Stimulated activated CD4-positive, alpha-beta T cell treated with anti-CD3 and anti-CD28 coated beads, Interleukin-12 subunit alpha, Interleukin-12 subunit beta, amount 100 ng/mL, for 48 hours (primary cell): Measurements from ENCODE around the gene SIGLEC15.

Source experiments
- DNase-seq, 3 donors: peaks; one replicate each; pipeline ENCODE4 v3.0.0-alpha.2; 2020; ENCODE audit warnings: low read depth in 2 of 3, low spot score in 1 of 3

The SIGLEC15 gene

DNA sequence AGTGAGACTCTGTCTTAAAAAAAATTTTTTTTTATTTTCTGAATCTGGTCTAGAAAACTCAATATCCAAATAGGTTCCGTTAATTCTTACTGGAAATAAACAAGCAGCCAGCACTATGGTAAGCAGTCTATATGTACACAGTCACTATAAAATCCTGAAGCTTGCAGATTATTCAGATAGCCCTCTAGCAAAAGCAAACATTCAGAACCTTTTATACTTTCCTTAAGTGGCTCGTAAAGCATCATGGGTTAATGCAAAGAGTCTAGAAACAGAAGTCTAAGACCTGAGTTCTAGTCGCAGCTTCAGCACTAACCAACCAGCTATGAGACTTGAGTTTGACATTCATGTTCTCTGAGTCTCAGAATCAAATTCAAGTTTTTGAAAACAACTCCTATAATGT is 51.9 kb downstream of the SIGLEC15 start:
- DNase-seq, result no peak

DNA sequence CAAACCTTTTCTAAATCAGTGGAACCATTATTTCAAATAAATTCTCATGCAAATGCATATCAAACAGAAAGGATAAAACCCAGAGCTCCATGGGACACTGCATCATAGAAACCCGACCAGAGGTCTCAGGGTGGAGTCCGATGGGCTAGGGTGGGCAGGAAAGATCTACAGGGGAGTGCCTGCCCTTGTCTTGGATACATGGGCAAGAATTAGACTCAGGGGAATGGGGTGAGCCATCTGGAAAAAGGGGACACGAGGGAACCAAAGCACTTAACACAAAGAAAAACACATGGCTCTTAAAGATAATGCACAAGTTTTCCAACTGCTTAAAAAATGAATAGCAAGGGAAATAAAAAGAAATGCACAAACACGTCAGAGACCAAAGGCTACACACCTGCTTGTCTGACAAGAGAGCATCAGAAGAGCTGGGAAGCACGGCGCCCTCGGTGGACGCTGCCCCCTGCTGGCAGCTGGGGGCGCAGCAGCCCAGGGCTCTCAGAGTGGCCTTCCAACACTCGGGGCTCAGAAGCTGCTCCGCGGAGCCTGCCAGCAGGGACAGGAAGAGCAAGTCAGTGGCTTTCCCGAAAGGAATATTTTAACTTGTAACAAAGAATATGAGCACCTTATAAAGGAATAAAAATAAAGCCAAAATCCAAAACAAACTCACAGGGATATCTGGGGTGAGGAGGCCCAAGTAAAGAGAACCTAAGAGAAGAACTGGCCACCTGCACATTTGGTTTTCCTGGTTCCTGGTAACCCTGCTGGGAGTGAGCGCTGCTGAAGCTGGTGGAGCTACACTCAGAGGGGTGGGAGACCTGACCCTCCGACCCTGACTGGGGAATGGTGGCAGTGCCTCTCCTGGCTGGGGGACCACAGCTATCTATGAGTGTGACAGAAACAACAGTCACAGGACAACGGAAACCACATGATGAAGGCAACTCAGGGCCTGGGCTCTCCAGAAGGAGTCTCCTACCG is 54.5 kb downstream of the SIGLEC15 start:
- peak; percentile 55 to 78 (median 58) for DNase-seq

DNA sequence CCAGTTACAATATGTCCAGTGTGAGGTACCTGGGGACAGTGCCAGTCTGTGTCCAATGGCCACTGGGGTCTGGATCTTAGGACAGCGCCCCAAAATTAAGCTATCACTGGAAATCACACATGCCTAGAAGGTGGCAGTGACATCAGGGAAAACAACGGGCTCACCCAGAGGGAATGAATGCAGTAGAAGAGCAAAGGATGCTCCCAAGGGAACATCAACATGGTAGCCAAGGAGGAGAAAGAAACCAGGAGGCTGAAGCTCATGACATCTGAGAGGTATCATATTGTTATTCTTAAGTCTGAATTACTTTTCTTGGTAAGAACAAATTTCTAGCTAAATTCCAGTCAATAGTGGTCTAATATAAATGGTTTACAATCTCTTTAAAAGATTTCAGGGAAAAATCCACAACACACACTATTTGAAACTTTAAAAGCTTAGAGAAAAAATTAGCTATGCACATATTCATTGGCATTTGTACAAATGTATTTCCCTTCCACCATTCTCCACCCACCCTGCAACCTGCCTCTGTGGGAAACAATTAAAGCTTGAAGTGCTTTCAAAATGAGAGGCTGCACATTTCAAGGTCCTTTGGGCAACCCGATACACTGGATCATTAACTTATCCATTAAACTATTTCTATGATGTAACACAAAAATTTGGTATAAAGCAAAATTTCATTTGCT is 55.5 kb downstream of the SIGLEC15 start:
- no peak for DNase-seq

DNA sequence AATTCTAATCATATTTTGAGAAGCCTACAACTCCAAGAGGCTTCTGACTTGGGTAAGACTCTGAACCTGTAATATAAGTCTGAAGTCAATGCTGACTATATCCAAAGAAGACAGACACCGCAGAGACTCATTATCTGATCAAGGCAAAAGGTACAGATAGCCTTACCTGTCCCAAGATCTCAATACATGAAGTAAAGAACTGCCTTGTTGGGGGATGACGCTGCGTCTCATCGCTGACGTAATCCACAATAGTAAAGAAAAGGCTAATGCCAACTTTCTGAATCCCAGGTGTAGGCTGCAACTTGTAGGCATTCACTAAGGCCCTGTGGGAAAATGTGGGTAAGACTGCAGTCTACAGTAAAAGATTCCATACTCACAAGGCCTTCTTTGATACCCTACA is 62.1 kb downstream of the SIGLEC15 start:
- no peak for DNase-seq

DNA sequence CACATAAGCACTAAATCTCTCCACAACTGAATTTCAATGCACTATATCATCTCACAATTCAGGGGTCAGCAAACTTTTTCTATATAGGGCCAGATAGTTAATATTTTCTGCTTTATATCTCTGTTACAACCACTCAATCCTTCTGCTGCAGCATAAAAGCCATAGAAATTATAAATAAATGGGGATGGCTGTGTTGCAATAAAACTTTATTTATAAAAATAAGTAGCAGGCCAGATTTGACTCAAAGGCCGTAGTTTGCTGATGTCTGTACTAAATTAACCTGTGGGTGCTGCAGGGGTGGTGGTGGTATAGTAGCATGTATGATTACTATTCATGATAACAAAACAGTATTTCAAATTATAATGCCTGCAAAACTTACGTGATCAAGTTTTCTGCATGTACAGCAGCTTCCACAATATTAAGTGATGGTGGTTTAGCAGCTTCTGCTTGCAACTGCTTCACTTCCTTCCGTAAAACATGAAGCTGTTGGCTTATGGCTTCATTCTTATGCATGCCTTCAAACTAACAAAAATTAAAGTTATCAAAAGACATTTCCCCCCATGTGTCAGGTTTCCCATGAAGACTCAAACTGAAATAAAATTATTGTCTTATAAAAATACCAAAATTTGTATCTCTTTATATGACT is 64.1 kb downstream of the SIGLEC15 start:
- no peak for DNase-seq

DNA sequence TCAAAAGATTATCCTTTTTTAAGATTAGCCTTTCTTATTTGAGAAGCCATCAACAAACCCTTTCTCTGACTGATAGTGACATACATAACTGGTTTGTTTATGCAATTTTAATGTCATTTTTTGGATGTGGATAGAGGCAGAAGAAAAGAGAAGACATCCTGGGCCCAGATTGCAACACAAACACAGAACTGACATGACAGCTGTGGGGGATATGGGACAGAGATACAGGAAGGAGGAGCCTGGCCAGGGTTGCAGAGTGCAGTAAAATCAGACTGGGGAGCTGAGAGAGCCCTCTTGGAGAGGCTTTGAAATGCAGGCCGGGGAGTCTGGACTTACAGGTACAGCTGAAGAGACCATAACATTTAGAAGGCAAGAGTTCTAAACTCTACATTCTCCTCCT is 65.1 kb downstream of the SIGLEC15 start:
- DNase-seq, result no peak

DNA sequence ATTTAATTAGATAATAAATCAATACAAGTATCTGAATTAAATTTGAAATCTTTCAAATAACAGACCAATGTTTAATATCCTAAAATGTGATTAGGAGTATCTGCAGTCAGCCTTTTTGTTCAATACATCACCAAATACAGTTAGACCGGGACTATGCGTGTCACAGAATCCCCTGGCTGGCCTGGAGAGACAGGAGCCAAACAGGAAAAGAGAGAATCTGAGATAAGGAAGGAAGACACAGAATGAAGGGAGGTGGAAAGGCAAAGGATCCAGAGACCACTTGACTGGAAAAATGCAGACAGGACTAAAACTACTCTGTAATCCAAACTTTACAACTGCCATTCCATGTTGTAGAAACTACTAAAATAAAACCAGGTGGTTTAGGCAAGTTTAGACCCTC is 66.3 kb downstream of the SIGLEC15 start:
- DNase-seq, result no peak
